Measurements from ENCODE around the gene PXN.

The PXN gene

GRCh38 chr12:120278137-120279069, 12.9 kb upstream of the PXN start:
- H3K9me3 ChIP-seq: no peaks in the 10 kb centered on the region
- no peak overlapping the region for H3K4me3 ChIP-seq (ENCODE audit: low read depth in 1 of 2, low read length in 1 of 2)
- TF ChIP-seq CTCF (IDR thresholded peaks at IDR 0.05): no peak
- peaks cover 9% of the 10 kb centered on the region for H3K27me3 ChIP-seq
- H3K36me3 ChIP-seq: no peaks in the 10 kb centered on the region
- H3K4me1 ChIP-seq (ENCODE audit: control insufficient read depth in 1 of 2, insufficient read depth in 1 of 2, low read depth in 1 of 2, low read length in 1 of 2): no peaks in the 10 kb centered on the region
- no peak overlapping the region for H3K27ac ChIP-seq

GRCh38 chr12:120276734-120277133, 11.2 kb upstream of the PXN start:
- Histone ChIP-seq H3K4me1 (ENCODE audit: control insufficient read depth in 1 of 2, insufficient read depth in 1 of 2, low read depth in 1 of 2, low read length in 1 of 2) (no peaks in the 10 kb centered on the region), H3K27ac (no peak overlapping the region), H3K36me3 (no peaks in the 10 kb centered on the region), H3K4me3 (ENCODE audit: low read depth in 1 of 2, low read length in 1 of 2) (no peak overlapping the region), H3K27me3 (peaks cover 9% of the 10 kb centered on the region), H3K9me3 (no peaks in the 10 kb centered on the region)
- no peak for TF ChIP-seq CTCF (IDR thresholded peaks at IDR 0.05)

- peaks cover 25 to 28% of the 10 kb centered on the region in 2 experiments for H3K4me1 ChIP-seq (ENCODE audit: control insufficient read depth in 1 of 2, insufficient read depth in 1 of 2, low read depth in 1 of 2, low read length in 1 of 2)
- H3K4me3 ChIP-seq (ENCODE audit: low read depth in 1 of 2, low read length in 1 of 2): no peak overlapping the region
- TF ChIP-seq CTCF (IDR thresholded peaks at IDR 0.05): no peak
- peaks cover 4% of the 10 kb centered on the region for H3K36me3 ChIP-seq
- H3K27ac ChIP-seq: no peak overlapping the region
- H3K27me3 ChIP-seq: no peaks in the 10 kb centered on the region
- H3K9me3 ChIP-seq: no peaks in the 10 kb centered on the region
Observed at GRCh38 chr12:120267736-120268135, 2.2 kb upstream of the PXN start.

- no peak for TF ChIP-seq CTCF (IDR thresholded peaks at IDR 0.05)
- Histone ChIP-seq H3K36me3 (peaks cover 15% of the 10 kb centered on the region), H3K27me3 (no peaks in the 10 kb centered on the region), H3K4me3 (ENCODE audit: low read depth in 1 of 2, low read length in 1 of 2) (peak overlapping the region in 1 of 2 experiments; percentile 29), H3K4me1 (ENCODE audit: control insufficient read depth in 1 of 2, insufficient read depth in 1 of 2, low read depth in 1 of 2, low read length in 1 of 2) (peaks cover 39 to 42% of the 10 kb centered on the region in 2 experiments), H3K9me3 (no peaks in the 10 kb centered on the region), H3K27ac (peak overlapping the region; percentile 99)
Observed at GRCh38 chr12:120266180-120266870, 795 bp upstream of the PXN start.

- Histone ChIP-seq H3K4me3 (ENCODE audit: low read depth in 1 of 2, low read length in 1 of 2) (peak overlapping the region; percentile 86 to 93), H3K27me3 (no peaks in the 10 kb centered on the region), H3K27ac (peak overlapping the region; percentile 99), H3K9me3 (no peaks in the 10 kb centered on the region), H3K4me1 (ENCODE audit: control insufficient read depth in 1 of 2, insufficient read depth in 1 of 2, low read depth in 1 of 2, low read length in 1 of 2) (peaks cover 53 to 55% of the 10 kb centered on the region in 2 experiments), H3K36me3 (peaks cover 23% of the 10 kb centered on the region)
- TF ChIP-seq CTCF (IDR thresholded peaks at IDR 0.05): no peak
Observed at GRCh38 chr12:120264904-120265472, 542 bp downstream of the PXN start.
